Measurements from ENCODE around the gene DDX59.
"Not testable (repeated sequence)": the region's sequence is repeated elsewhere in the genome, so short reads cannot be mapped to it uniquely, and the experiment has no call there.

The DDX59 gene

GRCh38 chr1:200631375-200631774 is 38.3 kb downstream of the DDX59 start (continued):
- TF ChIP-seq PRDM2 (tag by site-specific recombination; IDR thresholded peaks at IDR 0.05; ENCODE audit: borderline replicate concordance), result no peak
- no peak for TF ChIP-seq ZNF692 (tag by site-specific recombination; IDR thresholded peaks at IDR 0.05)
- TF ChIP-seq YY1 (tag by site-specific recombination; IDR thresholded peaks at IDR 0.05), result no peak
- TF ChIP-seq ZSCAN5A (tag by site-specific recombination; IDR thresholded peaks at IDR 0.05), result no peak

GRCh38 chr1:200630515-200630899 is 39.2 kb downstream of the DDX59 start:
- H3K9me3 ChIP-seq (ENCODE audit: control insufficient read depth, insufficient read depth, low read depth, low read length); POLR2A ChIA-PET; H3K36me3 ChIP-seq (ENCODE audit: control insufficient read depth in 2 of 2, insufficient read depth in 1 of 2, low read length in 2 of 2); H3K4me1 ChIP-seq (ENCODE audit: control insufficient read depth, insufficient read depth, low read length); H3K27ac ChIP-seq (ENCODE audit: extremely low read depth, low read depth, low read length); H3K4me3 ChIP-seq (ENCODE audit: low read depth, low read length): not testable (repeated sequence)
- CTCF ChIA-PET, result interaction anchor here (0.6 to 1.6 kb wide), 4 partner anchors 9 to 1512 kb away, joined by 3 to 9 read pairs (median 3); partner anchors contain the start of gene KIF14

GRCh38 chr1:200629876-200630514 is 39.7 kb downstream of the DDX59 start:
- Histone ChIP-seq H3K9me3 (ENCODE audit: control insufficient read depth, insufficient read depth, low read depth, low read length) (no peaks in the 10 kb centered on the region), H3K27ac (ENCODE audit: extremely low read depth, low read depth, low read length) (no peak overlapping the region), H3K36me3 (ENCODE audit: control insufficient read depth in 2 of 2, insufficient read depth in 1 of 2, low read length in 2 of 2) (no peaks in the 10 kb centered on the region), H3K4me1 (ENCODE audit: control insufficient read depth, insufficient read depth, low read length) (no peaks in the 10 kb centered on the region), H3K4me3 (ENCODE audit: low read depth, low read length) (no peak overlapping the region)
- CTCF ChIA-PET, result interaction anchor here (0.6 to 1.6 kb wide), 3 partner anchors 8 to 1512 kb away, joined by 3 to 9 read pairs (median 3); partner anchors contain the start of gene KIF14
- TF ChIP-seq ZNF514 (tag by site-specific recombination; IDR thresholded peaks at IDR 0.05) (no peak), REPIN1 (tag by site-specific recombination; IDR thresholded peaks at IDR 0.05; ENCODE audit: low read depth) (no peak), KLF17 (tag by site-specific recombination; IDR thresholded peaks at IDR 0.05) (no peak), ZFP41 (tag by site-specific recombination; IDR thresholded peaks at IDR 0.05; ENCODE audit: borderline replicate concordance) (no peak), ZNF623 (tag by site-specific recombination; IDR thresholded peaks at IDR 0.05) (no peak), ZSCAN16 (tag by site-specific recombination; IDR thresholded peaks at IDR 0.05) (no peak), ZNF791 (tag by site-specific recombination; IDR thresholded peaks at IDR 0.05) (no peak), ZNF677 (tag by site-specific recombination; IDR thresholded peaks at IDR 0.05) (no peak), ZSCAN18 (tag by site-specific recombination; IDR thresholded peaks at IDR 0.05) (no peak), ZNF23 (tag by site-specific recombination; IDR thresholded peaks at IDR 0.05; ENCODE audit: borderline replicate concordance) (no peak), ZNF311 (tag by site-specific recombination; IDR thresholded peaks at IDR 0.05; ENCODE audit: borderline replicate concordance) (no peak), MEIS1 (CRISPR knock-in tag; IDR thresholded peaks at IDR 0.05; ENCODE audit: borderline replicate concordance) (no peak), OSR2 (tag by site-specific recombination; IDR thresholded peaks at IDR 0.05) (no peak), ZFP3 (tag by site-specific recombination; IDR thresholded peaks at IDR 0.05; ENCODE audit: low read depth) (no peak), ZNF473 (tag by site-specific recombination; IDR thresholded peaks at IDR 0.05) (no peak), ZNF654 (tag by site-specific recombination; IDR thresholded peaks at IDR 0.05; ENCODE audit: low read depth) (no peak)
- POLR2A ChIA-PET, result no interaction called here
